ENCODE measurements around the gene VPS52.

The VPS52 gene

DNA sequence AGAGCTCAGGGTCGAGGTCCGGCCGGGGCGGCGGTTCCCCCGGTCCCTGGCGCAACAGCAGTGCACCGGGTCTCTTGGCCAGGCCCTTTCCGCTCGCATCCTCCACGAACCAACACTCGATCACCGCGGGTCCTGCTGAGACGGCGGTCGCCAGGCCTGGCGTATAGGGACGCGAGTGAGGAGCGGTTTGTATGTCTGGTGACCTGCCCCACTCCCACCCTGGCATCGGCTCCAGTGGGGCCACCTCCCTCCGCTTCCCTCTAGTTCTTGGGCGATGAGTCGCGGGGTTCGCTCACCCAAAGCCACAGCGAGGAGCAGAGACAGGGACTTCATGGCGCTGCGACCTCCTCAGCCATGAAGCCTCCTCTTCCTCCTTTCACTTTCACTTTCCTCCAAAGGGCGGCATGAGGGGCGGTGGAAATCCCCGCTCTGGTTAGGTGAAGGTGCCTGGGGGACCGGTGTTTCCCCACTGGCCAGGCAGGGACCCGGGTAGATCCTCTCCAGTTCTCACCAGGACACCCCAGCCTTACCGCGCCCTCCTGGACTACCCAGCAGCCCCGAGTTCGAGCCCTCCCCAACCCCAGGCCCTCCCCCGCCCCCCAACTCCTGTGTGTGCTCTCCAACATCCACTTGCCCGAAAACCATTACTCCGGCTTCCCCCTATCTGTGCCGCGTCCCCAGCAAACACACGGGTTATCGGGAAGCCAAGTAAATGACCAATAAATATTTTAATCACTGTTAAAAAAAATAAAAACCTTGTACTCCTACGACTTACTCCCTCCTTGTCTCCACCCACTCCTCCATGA, 42.2 kb upstream of the VPS52 start, which contains the start of gene TAPBP (continued):
- TF ChIP-seq PBX3 (CRISPR knock-in tag; IDR thresholded peaks at IDR 0.05) (no peak), ZNF350 (tag by site-specific recombination; IDR thresholded peaks at IDR 0.05) (no peak), ZNF426 (tag by site-specific recombination; IDR thresholded peaks at IDR 0.05) (no peak), SP7 (tag by site-specific recombination; IDR thresholded peaks at IDR 0.05) (peak; percentile 13; the same call in 1 of the 2 replicates), ZFHX2 (tag by site-specific recombination; conservative IDR thresholded peaks at IDR 0.05) (no peak), SCRT1 (tag by site-specific recombination; IDR thresholded peaks at IDR 0.05; ENCODE audit: borderline replicate concordance) (no peak), ZNF2 (tag by site-specific recombination; IDR thresholded peaks at IDR 0.05) (peak; percentile 56; the same call in 1 of the 2 replicates), ZNF600 (tag by site-specific recombination; IDR thresholded peaks at IDR 0.05) (peak; percentile 41; the same call in 1 of the 2 replicates), ZNF585B (tag by site-specific recombination; IDR thresholded peaks at IDR 0.05) (no peak), ZNF664 (tag by site-specific recombination; IDR thresholded peaks at IDR 0.05) (no peak), SP3 (tag by site-specific recombination; IDR thresholded peaks at IDR 0.05) (no peak), ZNF510 (tag by site-specific recombination; IDR thresholded peaks at IDR 0.05; ENCODE audit: insufficient replicate concordance) (no peak), ZNF626 (tag by site-specific recombination; IDR thresholded peaks at IDR 0.05) (no peak), ELK4 (IDR thresholded peaks at IDR 0.05; ENCODE audit: borderline replicate concordance, low read depth, low read length) (no peak), ZNF169 (tag by site-specific recombination; IDR thresholded peaks at IDR 0.05) (no peak), ZNF776 (tag by site-specific recombination; IDR thresholded peaks at IDR 0.05; ENCODE audit: borderline replicate concordance) (no peak), ZNF10 (tag by site-specific recombination; IDR thresholded peaks at IDR 0.05) (peak; percentile 73), ZNF610 (tag by site-specific recombination; IDR thresholded peaks at IDR 0.05; ENCODE audit: borderline replicate concordance) (peak; percentile 14; the same call in 1 of the 2 replicates), HOXA7 (CRISPR knock-in tag; IDR thresholded peaks at IDR 0.05; ENCODE audit: borderline replicate concordance) (no peak), ZNF544 (tag by site-specific recombination; IDR thresholded peaks at IDR 0.05) (no peak), ZNF701 (tag by site-specific recombination; IDR thresholded peaks at IDR 0.05) (no peak), GLI2 (tag by site-specific recombination; IDR thresholded peaks at IDR 0.05; ENCODE audit: borderline replicate concordance, low read depth) (no peak), ZNF660 (tag by site-specific recombination; IDR thresholded peaks at IDR 0.05) (no peak), ZBTB7A (tag by site-specific recombination; IDR thresholded peaks at IDR 0.05; ENCODE audit: low read depth) (peak; percentile 5; the same call in 1 of the 2 replicates), ZNF501 (tag by site-specific recombination; IDR thresholded peaks at IDR 0.05) (peak; percentile 75), ZNF394 (tag by site-specific recombination; IDR thresholded peaks at IDR 0.05; ENCODE audit: borderline replicate concordance) (no peak; the same call in 1 of the 2 replicates), ZBTB21 (tag by site-specific recombination; IDR thresholded peaks at IDR 0.05) (no peak), ZNF114 (tag by site-specific recombination; IDR thresholded peaks at IDR 0.05) (no peak), ZBTB17 (tag by site-specific recombination; IDR thresholded peaks at IDR 0.05) (peak; percentile 92), TRIM28 (IDR thresholded peaks at IDR 0.05; ENCODE audit: borderline replicate concordance, low read length) (no peak), OVOL3 (tag by site-specific recombination; IDR thresholded peaks at IDR 0.05) (no peak), ZNF596 (tag by site-specific recombination; IDR thresholded peaks at IDR 0.05) (no peak), ZNF549 (tag by site-specific recombination; IDR thresholded peaks at IDR 0.05) (no peak), KLF10 (tag by site-specific recombination; IDR thresholded peaks at IDR 0.05) (no peak), KLF8 (tag by site-specific recombination; IDR thresholded peaks at IDR 0.05) (peak; percentile 19), ZNF747 (tag by site-specific recombination; IDR thresholded peaks at IDR 0.05) (no peak)
- TF ChIP-seq, protein P1, sequence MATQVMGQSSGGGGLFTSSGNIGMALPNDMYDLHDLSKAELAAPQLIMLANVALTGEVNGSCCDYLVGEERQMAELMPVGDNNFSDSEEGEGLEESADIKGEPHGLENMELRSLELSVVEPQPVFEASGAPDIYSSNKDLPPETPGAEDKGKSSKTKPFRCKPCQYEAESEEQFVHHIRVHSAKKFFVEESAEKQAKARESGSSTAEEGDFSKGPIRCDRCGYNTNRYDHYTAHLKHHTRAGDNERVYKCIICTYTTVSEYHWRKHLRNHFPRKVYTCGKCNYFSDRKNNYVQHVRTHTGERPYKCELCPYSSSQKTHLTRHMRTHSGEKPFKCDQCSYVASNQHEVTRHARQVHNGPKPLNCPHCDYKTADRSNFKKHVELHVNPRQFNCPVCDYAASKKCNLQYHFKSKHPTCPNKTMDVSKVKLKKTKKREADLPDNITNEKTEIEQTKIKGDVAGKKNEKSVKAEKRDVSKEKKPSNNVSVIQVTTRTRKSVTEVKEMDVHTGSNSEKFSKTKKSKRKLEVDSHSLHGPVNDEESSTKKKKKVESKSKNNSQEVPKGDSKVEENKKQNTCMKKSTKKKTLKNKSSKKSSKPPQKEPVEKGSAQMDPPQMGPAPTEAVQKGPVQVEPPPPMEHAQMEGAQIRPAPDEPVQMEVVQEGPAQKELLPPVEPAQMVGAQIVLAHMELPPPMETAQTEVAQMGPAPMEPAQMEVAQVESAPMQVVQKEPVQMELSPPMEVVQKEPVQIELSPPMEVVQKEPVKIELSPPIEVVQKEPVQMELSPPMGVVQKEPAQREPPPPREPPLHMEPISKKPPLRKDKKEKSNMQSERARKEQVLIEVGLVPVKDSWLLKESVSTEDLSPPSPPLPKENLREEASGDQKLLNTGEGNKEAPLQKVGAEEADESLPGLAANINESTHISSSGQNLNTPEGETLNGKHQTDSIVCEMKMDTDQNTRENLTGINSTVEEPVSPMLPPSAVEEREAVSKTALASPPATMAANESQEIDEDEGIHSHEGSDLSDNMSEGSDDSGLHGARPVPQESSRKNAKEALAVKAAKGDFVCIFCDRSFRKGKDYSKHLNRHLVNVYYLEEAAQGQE (tag by site-specific recombination; IDR thresholded peaks at IDR 0.05), result no peak; the same call in 1 of the 2 replicates
